ENCODE results near the gene ERC2.

GRCh38 chr3:55704521-55704920 is 763.7 kb downstream of the ERC2 start:
- TF ChIP-seq CTCF (IDR thresholded peaks at IDR 0.05) (no peak), CHD4 (IDR thresholded peaks at IDR 0.05; ENCODE audit: borderline replicate concordance) (no peak), FOXS1 (CRISPR knock-in tag; IDR thresholded peaks at IDR 0.05) (no peak)
